ENCODE results near the gene ST3GAL2. TPM values are rescaled to one million over a fixed set of nuclear protein-coding genes. Genes with fewer than 3 reads are reported as not detected.

Gene ST3GAL2
- total and polyA plus RNA-seq, 9 of the 15 experiments (the other 6 are each of a cell fraction or from before 2014, with no cell fraction given), result 1.5 to 108 (median 34.3) TPM

DNA sequence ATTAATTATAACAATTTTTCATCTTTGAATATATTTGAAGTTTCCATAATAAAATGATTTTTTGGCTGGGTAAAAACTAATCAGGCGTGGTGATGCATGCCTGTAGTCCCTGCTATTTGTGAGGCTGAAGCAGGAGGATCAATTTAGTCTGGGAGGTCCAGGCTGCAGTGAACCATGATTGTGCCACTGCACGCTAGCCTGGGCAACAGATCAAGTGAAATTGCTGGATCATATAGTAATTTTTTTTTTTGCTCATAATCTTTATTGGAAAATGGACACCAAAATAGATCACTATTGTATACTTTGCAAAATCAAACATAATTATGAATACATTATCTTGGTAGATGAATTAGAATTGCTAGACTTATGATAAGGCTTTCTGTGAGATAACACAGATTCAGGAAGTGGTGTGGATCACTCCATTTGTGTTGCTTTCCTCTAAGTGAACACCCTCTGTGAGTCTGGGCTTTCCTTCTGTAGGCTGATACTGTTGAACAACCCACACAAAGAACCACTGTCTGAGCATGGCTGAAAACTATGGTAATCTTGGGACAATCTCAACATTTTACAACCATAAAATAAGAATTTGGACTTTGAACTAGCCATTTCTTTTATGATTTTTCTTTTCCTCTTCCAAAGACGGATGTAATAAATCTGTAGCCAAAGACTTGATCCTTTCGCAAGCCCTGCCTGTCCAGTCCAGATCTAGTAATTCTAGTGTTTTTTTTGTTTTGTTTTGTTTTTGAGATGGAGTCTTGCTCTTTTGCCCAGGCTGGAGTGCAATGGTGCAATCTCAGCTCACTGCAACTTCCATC is 5.6 kb upstream of the ST3GAL2 start:
- CTCF ChIA-PET (ENCODE audit: low intra/inter-chr PET ratio), result no interaction called here

DNA sequence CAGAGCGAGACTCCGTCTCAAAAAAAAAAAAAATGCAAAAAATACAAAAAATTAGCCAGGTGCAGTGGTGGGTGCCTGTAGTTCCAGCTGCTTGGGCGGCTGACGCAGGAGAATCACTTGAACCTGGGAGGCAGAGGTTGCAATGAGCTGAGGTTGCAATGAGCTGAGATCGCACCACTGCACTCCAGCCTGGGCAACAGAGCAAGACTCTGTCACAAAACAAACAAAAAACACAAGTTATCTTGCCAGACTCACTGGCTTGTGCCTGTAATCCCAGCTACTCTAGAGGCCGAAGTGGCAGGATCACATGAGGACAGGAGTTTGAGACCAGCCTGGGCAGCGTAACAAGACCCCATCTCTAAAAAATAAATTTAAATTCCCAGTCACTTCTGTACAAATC is 3.4 kb upstream of the ST3GAL2 start:
- no peaks in the 10 kb centered on the region for H3K9me1 ChIP-seq (ENCODE audit: control insufficient read depth, insufficient read depth, low read length)
- no peaks in the 10 kb centered on the region for H4K20me1 ChIP-seq (replicated peaks; ENCODE audit: control insufficient read depth, insufficient read depth, low read length)
- H3K27ac ChIP-seq (ENCODE audit: extremely low read depth, low read depth, low read length), result no peak overlapping the region
- CTCF ChIA-PET (ENCODE audit: low intra/inter-chr PET ratio), result no interaction called here
- ATAC-seq (no peak), DNase-seq (ENCODE audit: extremely low read depth in 1 of 4, low spot score in 3 of 4) (no peak), FAIRE-seq (no peak)
- in situ Hi-C loops (cut with MboI) (no loop called here), intact Hi-C loops (cut with micrococcal nuclease) (no loop called here)
- no peak overlapping the region for H3K4me3 ChIP-seq
- no peaks in the 10 kb centered on the region for H3K9me3 ChIP-seq (replicated peaks; ENCODE audit: control insufficient read depth, insufficient read depth, low read depth, low read length)
- WGBS (ENCODE audit: insufficient coverage, low coverage, missing lambda C conversion rate), result 88% methylated on average over 6 of the region's 7 CpGs
- H3K9ac ChIP-seq (ENCODE audit: insufficient read depth in 1 of 2, low read depth in 2 of 2, low read length in 2 of 2), result no peak overlapping the region
- peaks cover 3% of the 10 kb centered on the region; the same call in 1 of the 3 replicates for H3K36me3 ChIP-seq (ENCODE audit: control insufficient read depth, insufficient read depth, low read length)
- H3K27me3 ChIP-seq (ENCODE audit: control insufficient read depth in 2 of 2, insufficient read depth in 2 of 2, low read length in 2 of 2), result no peaks in the 10 kb centered on the region
- no TSS peak for BruUV-seq (replicated peaks)
- peaks cover 14 to 21% of the 10 kb centered on the region in 2 experiments for H3K4me1 ChIP-seq (replicated peaks in 1 of 2; ENCODE audit: control insufficient read depth in 2 of 2, insufficient read depth in 2 of 2, low read length in 2 of 2)
- H2AFZ ChIP-seq (ENCODE audit: low read depth, low read length), result peak overlapping the region; percentile 18; the same call in 1 of the 2 replicates
- POLR2A ChIA-PET, result interaction anchor here (0.5 to 2.1 kb wide), 4 partner anchors 10 to 90 kb away, joined by 3 to 8 read pairs (median 4); no protein-coding TSS in a partner anchor
- H3K4me2 ChIP-seq (ENCODE audit: insufficient read depth, low read length), result no peak overlapping the region
- TF ChIP-seq ARHGAP35 (IDR thresholded peaks at IDR 0.05; ENCODE audit: partially characterized antibody), result no peak
- 0 out of 2 replicates have a peak, but pooled peaks have one; percentile 23 for TF ChIP-seq ZNF121 (CRISPR knock-in tag; conservative IDR thresholded peaks at IDR 0.05)
- peaks cover 14% of the 10 kb centered on the region for H3K79me2 ChIP-seq (ENCODE audit: control insufficient read depth, insufficient read depth, low read length)

More for the DNA sequence above, 5.6 kb upstream of the ST3GAL2 start:
- FAIRE-seq, result no peak
- Histone ChIP-seq H3K9ac (ENCODE audit: insufficient read depth in 1 of 2, low read depth in 2 of 2, low read length in 2 of 2) (no peak overlapping the region), H3K9me3 (replicated peaks; ENCODE audit: control insufficient read depth, insufficient read depth, low read depth, low read length) (no peaks in the 10 kb centered on the region), H3K27ac (ENCODE audit: extremely low read depth, low read depth, low read length) (no peak overlapping the region), H3K4me3 (no peak overlapping the region), H3K27me3 (ENCODE audit: control insufficient read depth in 2 of 2, insufficient read depth in 2 of 2, low read length in 2 of 2) (no peaks in the 10 kb centered on the region), H2AFZ (ENCODE audit: low read depth, low read length) (no peak overlapping the region), H4K20me1 (replicated peaks; ENCODE audit: control insufficient read depth, insufficient read depth, low read length) (no peaks in the 10 kb centered on the region), H3K9me1 (ENCODE audit: control insufficient read depth, insufficient read depth, low read length) (no peaks in the 10 kb centered on the region), H3K4me2 (ENCODE audit: insufficient read depth, low read length) (no peak overlapping the region), H3K4me1 (replicated peaks in 1 of 2; ENCODE audit: control insufficient read depth in 2 of 2, insufficient read depth in 2 of 2, low read length in 2 of 2) (peaks cover 12 to 17% of the 10 kb centered on the region in 2 experiments), H3K79me2 (ENCODE audit: control insufficient read depth, insufficient read depth, low read length) (no peaks in the 10 kb centered on the region), H3K36me3 (ENCODE audit: control insufficient read depth, insufficient read depth, low read length) (no peaks in the 10 kb centered on the region)
- no TSS peak for BruUV-seq (replicated peaks)
- peak in 1 of 4 experiments; percentile 4 for DNase-seq (ENCODE audit: extremely low read depth in 1 of 4, low spot score in 3 of 4)
- in situ Hi-C loops (cut with MboI) (no loop called here), intact Hi-C loops (cut with micrococcal nuclease) (no loop called here)
- WGBS (ENCODE audit: insufficient coverage, low coverage, missing lambda C conversion rate), result 91% methylated on average over 4 of the region's 4 CpGs
- POLR2A ChIA-PET, result interaction anchor here (0.7 to 2.6 kb wide), 3 partner anchors 9 to 28 kb away, joined by 3 to 8 read pairs (median 7); partner anchors contain the start of gene FCSK
- TF ChIP-seq ZNF77 (CRISPR knock-in tag; IDR thresholded peaks at IDR 0.05) (no peak), SPI1 (IDR thresholded peaks at IDR 0.05; ENCODE audit: borderline replicate concordance, low read depth, low read length) (0 out of 2 replicates have a peak, but pooled peaks have one; percentile 50), RCOR1 (IDR thresholded peaks at IDR 0.05; ENCODE audit: borderline replicate concordance in 1 of 2, low read depth in 2 of 2, low read length in 2 of 2) (0 out of 4 replicates have a peak, but pooled peaks of 1 of the 2 experiments have one; percentile 14)
- no peak for ATAC-seq

All from K562 (cell line).